Suprapubic skin (tissue), 4 donors: ENCODE results near the gene UCN2. TPM values are rescaled to one million over a fixed set of nuclear protein-coding genes. Genes with fewer than 3 reads are reported as not detected.

Experiments used
- DNase-seq, 2 donors: peaks; one replicate each; pipeline ENCODE4 v3.0.0-alpha.2; 2019; ENCODE audit warnings: low spot score in 2 of 2
- H3K27ac ChIP-seq: fragments of 200-600 bp; sonication (generic); one replicate; pipeline ENCODE4 v1.5.1; 2019
- H3K27me3 ChIP-seq: fragments of 200-600 bp; sonication (generic); one replicate; pipeline ENCODE4 v1.5.1; 2019
- H3K36me3 ChIP-seq: fragments of 200-600 bp; sonication (generic); one replicate; pipeline ENCODE4 v1.5.1; 2019
- H3K4me1 ChIP-seq: fragments of 200-600 bp; sonication (generic); one replicate; pipeline ENCODE4 v1.5.1; 2019
- H3K4me3 ChIP-seq: fragments of 200-600 bp; sonication (generic); one replicate; pipeline ENCODE4 v1.5.1; 2019; ENCODE audit warnings: mild to moderate bottlenecking
- H3K9me3 ChIP-seq: fragments of 200-600 bp; sonication (generic); one replicate; pipeline ENCODE4 v1.5.1; 2019
- CTCF ChIP-seq, 2 donors: fragments of 200-600 bp in 1 of 2; fragments of 450-650 bp in 1 of 2; sonication (generic) in 1 of 2; IDR thresholded peaks; one replicate each; pipeline ENCODE4 v1.5.1; 2016 to 2019; ENCODE audit warnings: antibody characterized with exemption in 2 of 2, mild to moderate bottlenecking in 1 of 2, moderate library complexity in 1 of 2
- EP300 ChIP-seq: sonication (generic); formaldehyde crosslinking; IDR thresholded peaks from one replicate; pipeline ENCODE4 v1.6.1; 2017; ENCODE audit warnings: antibody characterized with exemption
- POLR2A ChIP-seq, 2 donors: fragments of 450-650 bp; IDR thresholded peaks; one replicate each; pipeline ENCODE4 v1.6.1; 2017; ENCODE audit warnings: antibody characterized with exemption in 2 of 2, mild to moderate bottlenecking in 2 of 2, moderate library complexity in 2 of 2
- POLR2AphosphoS5 ChIP-seq, 3 donors: sonication (generic); formaldehyde crosslinking; IDR thresholded peaks; one replicate each; pipeline ENCODE4 v1.6.1; 2017; ENCODE audit warnings: antibody characterized with exemption in 3 of 3
- WGBS: methylation state at CpG from one replicate; pipeline ENCODE4 v1.1.5; 2018; 5-methylcytosine and 5-hydroxymethylcytosine counted together
- total RNA-seq, 4 donors: library from RNA; depleted of rRNA; stranded (reverse); fragments of >200 nt; gene quantifications; one replicate each; pipeline ENCODE4 v1.1.0, GENCODE V29; 2016

The UCN2 gene
- total RNA-seq, 4 donors from 2014 or later = 10.1 to 23.7 (median 18.0) TPM

GRCh38 chr3:48600711-48601621, 37.4 kb upstream of the UCN2 start:
- Histone ChIP-seq H3K4me3 (no peak overlapping the region), H3K36me3 (peaks cover 68% of the 10 kb centered on the region), H3K4me1 (peaks cover 59% of the 10 kb centered on the region), H3K27ac (no peak overlapping the region), H3K9me3 (no peaks in the 10 kb centered on the region), H3K27me3 (no peaks in the 10 kb centered on the region)
- DNase-seq = no peak
- TF ChIP-seq CTCF (IDR thresholded peaks at IDR 0.05) = no peak
- no peak for TF ChIP-seq EP300
- no peak for TF ChIP-seq POLR2A (IDR thresholded peaks at IDR 0.05)
- no peak for TF ChIP-seq POLR2AphosphoS5 (IDR thresholded peaks at IDR 0.05)
- 93% methylated on average over 15 of the region's 19 CpGs for WGBS

- Histone ChIP-seq H3K4me1 (peaks cover 72% of the 10 kb centered on the region), H3K27me3 (no peaks in the 10 kb centered on the region), H3K27ac (peak overlapping the region; percentile 90), H3K9me3 (no peaks in the 10 kb centered on the region), H3K4me3 (no peak overlapping the region), H3K36me3 (peaks cover 55% of the 10 kb centered on the region)
- no peak for TF ChIP-seq CTCF (IDR thresholded peaks at IDR 0.05)
- TF ChIP-seq EP300 = no peak
- no peak for TF ChIP-seq POLR2A (IDR thresholded peaks at IDR 0.05)
- no peak for TF ChIP-seq POLR2AphosphoS5 (IDR thresholded peaks at IDR 0.05)
- no peak for DNase-seq
- 77% methylated on average over 8 of the region's 12 CpGs for WGBS
Measured at GRCh38 chr3:48599509-48600285, 36.1 kb upstream of the UCN2 start.

GRCh38 chr3:48599077-48599501, 35.5 kb upstream of the UCN2 start:
- peak overlapping the region; percentile 4 for H3K4me3 ChIP-seq
- peaks cover 49% of the 10 kb centered on the region for H3K36me3 ChIP-seq
- H3K9me3 ChIP-seq = no peaks in the 10 kb centered on the region

GRCh38 chr3:48598323-48599076, 34.9 kb upstream of the UCN2 start:
- TF ChIP-seq EP300 (no peak), CTCF (IDR thresholded peaks at IDR 0.05) (no peak), POLR2AphosphoS5 (IDR thresholded peaks at IDR 0.05) (peak in 1 of 3 donors; percentile 23)
- H3K9me3 ChIP-seq = no peaks in the 10 kb centered on the region
- H3K4me1 ChIP-seq = peaks cover 84% of the 10 kb centered on the region
- H3K4me3 ChIP-seq = peak overlapping the region; percentile 4
- WGBS = 33% methylated on average over 5 of the region's 5 CpGs
- DNase-seq = no peak
- peaks cover 43% of the 10 kb centered on the region for H3K36me3 ChIP-seq
- peak overlapping the region; percentile 90 for H3K27ac ChIP-seq
- no peaks in the 10 kb centered on the region for H3K27me3 ChIP-seq

More at GRCh38 chr3:48599077-48599501, 35.5 kb upstream of the UCN2 start:
- peak in 2 of 3 donors; percentile 67 to 68 for TF ChIP-seq POLR2AphosphoS5 (IDR thresholded peaks at IDR 0.05)
- no peak for TF ChIP-seq CTCF (IDR thresholded peaks at IDR 0.05)
- no peak for TF ChIP-seq POLR2A (IDR thresholded peaks at IDR 0.05)
- H3K27me3 ChIP-seq = no peaks in the 10 kb centered on the region
- 33% methylated on average over 8 of the region's 11 CpGs for WGBS
- peak in 1 of 2 donors; percentile 91 for DNase-seq
- H3K27ac ChIP-seq = peak overlapping the region; percentile 90
- H3K4me1 ChIP-seq = peaks cover 78% of the 10 kb centered on the region
